Pericardium fibroblast (primary cell): Measurements from ENCODE around the gene ANKRD29. TPM values are rescaled to one million over a fixed set of nuclear protein-coding genes. Genes with fewer than 3 reads are reported as not detected.

ENCODE experiments used
- total RNA-seq: library from RNA; depleted of rRNA; stranded (reverse); fragments of >200 nt; gene quantifications from 2 replicates; pipeline ENCODE4 v1.2.3, GENCODE V29; 2015

Gene ANKRD29, protein sequence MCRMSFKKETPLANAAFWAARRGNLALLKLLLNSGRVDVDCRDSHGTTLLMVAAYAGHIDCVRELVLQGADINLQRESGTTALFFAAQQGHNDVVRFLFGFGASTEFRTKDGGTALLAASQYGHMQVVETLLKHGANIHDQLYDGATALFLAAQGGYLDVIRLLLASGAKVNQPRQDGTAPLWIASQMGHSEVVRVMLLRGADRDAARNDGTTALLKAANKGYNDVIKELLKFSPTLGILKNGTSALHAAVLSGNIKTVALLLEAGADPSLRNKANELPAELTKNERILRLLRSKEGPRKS
- total RNA-seq: 0.82 and 1.7 TPM in 2 replicates

DNA sequence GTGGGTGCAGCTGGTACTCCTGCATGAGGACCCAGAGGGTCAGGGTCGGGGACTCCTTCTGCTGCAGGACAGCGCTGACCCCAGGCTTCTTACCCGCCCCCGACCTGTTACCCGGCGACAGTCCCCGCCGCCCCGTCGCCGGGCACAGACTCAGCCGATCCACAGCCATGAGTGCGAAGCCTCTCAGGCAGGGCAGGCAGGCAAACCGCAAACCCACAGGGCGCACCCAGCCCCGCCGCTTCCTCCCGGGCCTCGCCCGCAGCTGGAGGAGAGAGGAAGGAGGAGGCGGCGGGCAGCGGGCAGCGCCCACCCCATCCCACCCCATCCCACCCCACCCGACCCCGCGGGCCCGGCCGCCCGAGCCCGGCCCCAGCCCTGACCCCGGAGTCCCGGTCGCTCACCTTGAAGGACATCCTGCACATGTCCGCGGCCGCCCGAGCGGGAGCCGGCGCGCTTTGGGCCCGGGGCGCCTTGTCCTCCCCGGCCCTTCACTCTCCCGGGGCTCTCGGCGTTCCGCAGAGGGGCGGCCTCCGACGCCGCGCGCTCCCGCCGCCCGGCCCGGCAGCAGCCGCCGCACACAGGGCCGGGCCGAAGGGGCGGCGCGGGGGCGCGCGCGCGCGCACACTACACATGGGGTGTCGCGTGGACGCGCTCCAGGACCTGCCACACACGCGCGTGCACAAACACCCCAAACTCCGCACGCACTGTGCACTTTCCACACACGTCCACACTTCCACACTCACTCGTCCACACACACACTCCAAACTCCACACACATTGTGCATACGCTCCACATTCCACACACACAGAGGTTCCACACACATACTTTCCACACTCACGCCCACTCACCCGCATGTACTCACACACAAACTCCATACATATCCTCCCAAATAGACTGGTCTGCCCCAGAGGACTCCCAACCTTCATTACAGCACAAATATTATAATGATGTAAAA lies at the start of gene ANKRD29:
Gene ANKRD29, minus strand, starts transcription at position 603 of the 955 bp plus-strand sequence. Its CDS starts 181 bp downstream, at position 422.

DNA sequence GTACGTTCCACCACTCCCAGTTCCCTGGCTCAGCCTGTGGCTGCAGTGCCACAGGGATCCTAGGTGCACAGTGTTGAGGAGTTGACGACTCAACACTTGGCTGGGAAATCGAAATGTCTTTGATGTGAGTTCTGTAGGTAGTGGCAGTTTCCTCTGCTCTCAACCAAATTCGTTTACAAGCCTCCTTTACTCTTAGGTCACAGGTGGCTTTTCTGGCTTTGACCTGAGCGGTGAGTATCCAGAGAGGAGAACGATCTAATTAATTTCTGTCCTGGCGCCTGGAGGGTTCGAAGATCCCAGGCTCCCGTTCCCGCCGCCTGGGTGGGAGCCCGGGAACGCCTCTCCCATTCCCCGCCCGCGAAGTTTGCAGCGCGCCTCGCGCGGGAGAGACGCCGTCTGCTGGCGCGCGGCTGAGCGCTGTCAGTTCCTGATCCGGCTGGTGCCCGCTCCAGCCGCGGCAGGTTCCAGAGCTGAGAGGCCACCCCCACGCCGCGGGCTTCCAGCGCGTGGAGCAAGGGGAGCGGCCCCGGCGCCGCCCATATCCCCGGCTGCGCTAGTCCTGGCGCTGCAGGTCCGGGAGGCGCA lies 26.4 kb upstream of the ANKRD29 start, which contains the start of gene LAMA3:
Gene LAMA3, plus strand, starts transcription at position 423 of the 585 bp plus-strand sequence. CDS start 231 bp downstream, outside the sequence.

DNA sequence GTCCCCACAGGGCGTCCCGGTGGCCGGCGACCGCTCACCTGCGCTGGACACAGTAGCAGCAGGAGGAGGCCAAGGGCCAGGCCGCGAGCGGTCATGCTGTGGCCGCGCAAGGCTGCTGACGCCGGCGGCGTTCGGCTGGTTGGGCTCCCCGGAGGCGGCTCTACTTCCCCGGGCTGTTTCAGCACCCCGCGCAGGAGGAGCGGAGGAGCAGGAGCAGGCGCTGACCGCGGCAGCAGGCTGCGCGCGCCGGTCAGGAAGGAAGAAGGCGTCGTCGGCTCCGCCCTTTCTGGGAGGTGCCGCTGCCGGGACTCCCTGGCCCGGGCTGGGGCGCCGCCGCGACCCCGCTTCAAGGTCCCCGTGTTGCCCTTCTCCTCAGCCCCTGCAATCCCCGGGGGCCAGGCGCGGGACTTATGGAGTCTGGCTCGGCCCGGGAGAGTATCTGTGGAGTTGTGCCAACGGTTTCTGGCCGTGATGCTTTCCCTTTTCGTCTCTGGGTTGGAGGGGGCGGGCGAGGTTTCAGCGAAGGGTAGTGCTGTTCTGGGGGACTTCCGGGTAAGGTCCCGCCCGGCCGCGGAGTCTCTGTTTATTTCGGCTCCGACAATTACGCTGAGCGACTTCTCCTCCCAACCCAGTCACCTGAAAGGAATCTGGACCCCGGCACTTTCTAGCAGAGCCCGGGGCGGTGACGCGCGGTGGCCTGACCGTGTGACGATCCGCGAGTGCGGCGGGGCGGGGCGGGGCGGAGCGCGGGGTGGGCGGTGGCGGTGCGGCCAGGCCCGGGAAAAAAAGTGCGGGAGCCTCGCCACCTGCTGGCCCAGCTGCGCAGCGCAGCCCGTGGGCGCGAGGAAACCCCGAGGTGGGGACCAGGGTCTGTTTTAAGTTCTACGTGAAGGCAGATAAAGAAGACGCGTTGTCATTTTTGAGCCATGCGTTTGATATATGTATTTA lies 76.2 kb downstream of the ANKRD29 start, which contains the start of gene NPC1:
Gene NPC1, minus strand, starts transcription at position 258 of the 948 bp plus-strand sequence. Its CDS starts 163 bp downstream, at position 95.

Other genes with a start within 250 kb of the ANKRD29 start
- gene RIOK3, start 209.6 kb downstream of the ANKRD29 start, total RNA-seq: 28.3 and 49.1 TPM in 2 replicates
- gene RMC1, start 159.4 kb downstream of the ANKRD29 start, total RNA-seq: 11.6 and 20.0 TPM in 2 replicates
- gene NPC1, start 76.4 kb downstream of the ANKRD29 start, total RNA-seq: 18.6 and 31.6 TPM in 2 replicates
- 3.5 and 7.8 TPM in 2 replicates for gene LAMA3, start 26.5 kb upstream of the ANKRD29 start, total RNA-seq